HG02588 (cell line): ENCODE data around the gene ATXN7.
A peak's percentile ranks its signal among the peaks of the same experiment; 100 is the strongest.

Experiments used
- ATAC-seq: cut with Tn5 transposase; IDR thresholded peaks from one replicate; pipeline ENCODE4 v1.9.1; 2021; ENCODE audit warnings: mild to moderate bottlenecking, moderate library complexity; ENCODE audit not compliant: unreplicated experiment

Gene ATXN7

DNA sequence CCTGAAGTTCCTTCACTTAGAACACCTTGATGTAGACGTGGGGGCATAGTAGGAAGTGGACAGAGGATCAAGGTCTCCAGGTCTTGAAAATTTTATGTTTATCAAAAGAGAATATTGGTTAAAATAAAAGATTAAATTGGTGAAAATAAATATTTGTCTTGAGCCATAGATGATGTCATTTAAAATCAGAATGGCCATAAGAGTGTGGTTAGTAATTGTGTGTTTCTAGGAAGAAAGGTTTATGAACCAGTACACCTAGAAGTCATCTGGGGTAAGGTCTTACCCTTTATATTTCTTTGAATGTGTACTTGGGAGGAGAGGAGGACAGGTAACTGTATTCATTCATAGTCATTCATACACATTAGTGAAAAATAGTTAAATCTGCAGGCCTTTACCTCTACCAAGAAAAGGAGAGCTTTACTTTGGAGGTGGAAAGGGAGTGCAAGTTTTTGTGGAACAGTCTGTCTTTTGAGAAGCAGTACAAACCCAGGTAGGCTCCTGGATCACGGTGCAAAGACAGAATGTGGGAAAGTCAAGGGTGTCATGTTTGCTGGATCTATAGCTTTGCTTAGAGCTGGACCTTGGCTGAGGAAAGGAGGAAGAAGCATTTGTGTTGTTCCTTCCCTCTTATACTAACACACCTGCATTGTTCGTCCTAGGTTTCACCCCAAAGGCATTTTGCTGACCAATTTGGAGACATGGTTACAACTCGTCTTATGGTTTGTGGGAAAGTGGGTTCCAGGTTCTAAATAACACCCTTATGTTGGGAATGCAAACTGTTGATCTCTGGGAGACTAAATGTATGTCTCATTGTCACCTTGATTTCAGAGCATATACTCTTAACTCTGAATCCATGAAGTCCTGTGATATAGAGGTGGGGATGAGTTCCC lies 42.3 kb downstream of the ATXN7 start:
- no peak for ATAC-seq

DNA sequence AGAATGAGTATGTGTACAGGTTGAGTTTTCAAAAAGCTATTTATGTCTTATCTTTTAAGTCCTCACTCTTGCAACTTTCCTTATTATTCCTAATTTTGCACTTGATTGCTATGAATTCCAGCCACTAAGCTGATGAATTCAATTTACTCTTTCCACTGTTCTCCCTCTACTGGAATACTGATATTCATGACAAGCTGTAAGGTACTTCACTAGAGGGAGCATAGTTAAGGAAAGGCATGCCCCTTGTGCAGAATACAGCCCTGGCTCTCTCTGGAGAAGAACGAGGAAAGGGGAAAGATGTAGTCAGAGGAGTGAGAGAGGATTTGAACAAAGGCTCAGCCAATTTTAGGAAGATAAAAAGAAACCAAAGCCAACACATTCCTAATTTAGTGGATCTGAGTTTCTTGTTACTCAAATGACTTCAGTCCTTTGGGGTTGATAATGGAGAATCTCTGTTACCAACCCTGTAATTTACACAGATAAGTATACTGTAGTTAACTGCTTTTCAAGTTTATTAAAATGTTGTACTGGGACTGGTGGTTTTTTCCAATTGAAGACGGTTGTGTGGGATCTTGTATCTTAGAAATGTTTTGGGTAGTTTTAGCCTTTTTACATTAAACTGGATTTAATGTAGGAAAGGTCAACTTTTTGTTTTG lies 44.5 kb downstream of the ATXN7 start:
- no peak for ATAC-seq

DNA sequence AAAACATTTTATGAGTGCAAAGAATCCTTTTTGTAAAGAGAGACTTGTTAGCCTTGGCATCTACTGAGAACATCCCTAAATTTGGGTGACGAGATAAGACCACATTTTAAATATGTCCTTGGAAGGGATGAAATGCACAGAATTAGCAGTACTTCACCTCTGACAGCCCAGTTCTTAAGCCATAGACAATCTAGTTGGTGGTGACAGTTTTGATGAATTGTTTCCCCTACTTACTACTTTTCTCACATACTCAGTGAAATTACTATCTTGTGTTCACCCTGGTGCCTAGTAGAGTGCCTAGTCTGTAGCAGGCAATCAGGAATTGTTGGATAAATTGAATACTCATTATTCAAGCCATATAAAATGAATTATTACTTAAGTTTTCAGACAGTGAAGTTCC lies 45.1 kb downstream of the ATXN7 start:
- ATAC-seq = no peak

DNA sequence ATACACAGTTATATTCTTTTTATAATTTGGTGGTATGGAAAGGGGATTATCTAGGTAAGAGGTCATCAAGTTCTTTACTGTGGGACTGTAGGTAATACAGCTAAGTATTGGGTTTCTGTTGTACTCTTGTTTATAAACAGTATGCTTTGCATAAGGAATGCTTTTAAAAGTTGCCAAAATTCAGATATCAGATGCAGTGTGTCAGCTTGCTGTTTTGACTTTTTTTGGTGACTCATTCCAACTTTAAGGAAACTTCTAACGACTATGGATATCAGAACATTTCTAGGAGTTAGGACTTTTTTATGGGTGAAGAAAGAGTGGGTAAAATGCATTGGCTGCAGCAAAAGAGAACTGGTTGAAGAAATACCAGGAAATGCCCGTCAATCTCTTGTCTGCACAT lies 45.8 kb downstream of the ATXN7 start:
- ATAC-seq = no peak

DNA sequence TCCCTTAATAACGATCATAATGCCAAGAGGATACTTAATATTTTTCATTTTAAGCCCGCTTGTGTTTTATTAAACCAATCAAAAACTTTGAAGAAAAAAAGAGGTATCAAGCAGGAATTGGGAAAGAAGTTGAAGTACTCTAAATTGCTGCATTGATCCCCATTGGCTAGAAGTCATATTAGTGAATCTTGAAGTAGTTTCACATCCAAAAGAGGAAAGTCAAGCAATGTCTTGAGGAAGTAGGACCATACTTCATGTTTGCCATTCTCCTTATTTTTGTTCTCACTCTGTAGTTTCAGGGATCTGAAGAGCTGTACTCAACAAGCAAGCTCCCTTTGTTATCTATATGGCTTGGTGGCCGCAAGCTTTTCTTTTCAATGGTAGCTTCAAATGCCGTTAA lies 46.3 kb downstream of the ATXN7 start:
- no peak for ATAC-seq

DNA sequence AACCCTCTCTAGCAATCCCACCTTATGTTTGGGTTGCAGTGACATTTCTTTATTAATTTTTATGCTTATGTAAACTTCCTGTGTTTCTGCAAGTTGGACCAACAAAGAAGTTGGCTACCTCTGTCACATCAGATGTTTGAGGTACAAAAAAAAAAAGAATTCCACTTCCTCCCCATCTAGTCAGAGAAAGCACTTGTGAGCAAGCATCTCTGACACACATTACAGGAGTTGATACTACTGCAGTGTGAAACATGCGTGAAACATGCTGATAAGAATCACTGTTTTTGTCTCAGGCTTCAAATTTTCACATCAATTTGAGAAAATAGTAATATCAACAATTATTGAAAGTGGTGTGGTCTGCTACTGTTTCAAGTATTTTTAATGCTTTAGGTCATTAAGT lies 47.2 kb downstream of the ATXN7 start:
- ATAC-seq = no peak

DNA sequence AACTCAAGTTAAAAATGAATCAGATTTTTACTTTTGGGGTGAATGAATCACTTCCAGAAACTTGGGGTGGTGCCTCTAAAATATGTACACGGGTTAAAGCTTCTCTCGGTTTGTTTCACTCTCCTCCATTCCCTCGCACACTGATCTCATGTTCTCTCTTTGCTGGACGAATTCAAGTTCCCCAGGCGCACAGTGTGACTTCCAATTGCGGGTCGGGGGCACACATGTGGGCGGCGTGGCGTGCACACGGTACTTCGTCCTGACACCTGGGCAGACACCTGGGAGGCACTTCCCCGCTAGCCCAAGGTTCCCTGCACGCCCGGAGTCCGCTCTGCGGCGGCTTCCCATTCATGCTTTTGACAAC lies 47.8 kb downstream of the ATXN7 start:
- no peak for ATAC-seq

DNA sequence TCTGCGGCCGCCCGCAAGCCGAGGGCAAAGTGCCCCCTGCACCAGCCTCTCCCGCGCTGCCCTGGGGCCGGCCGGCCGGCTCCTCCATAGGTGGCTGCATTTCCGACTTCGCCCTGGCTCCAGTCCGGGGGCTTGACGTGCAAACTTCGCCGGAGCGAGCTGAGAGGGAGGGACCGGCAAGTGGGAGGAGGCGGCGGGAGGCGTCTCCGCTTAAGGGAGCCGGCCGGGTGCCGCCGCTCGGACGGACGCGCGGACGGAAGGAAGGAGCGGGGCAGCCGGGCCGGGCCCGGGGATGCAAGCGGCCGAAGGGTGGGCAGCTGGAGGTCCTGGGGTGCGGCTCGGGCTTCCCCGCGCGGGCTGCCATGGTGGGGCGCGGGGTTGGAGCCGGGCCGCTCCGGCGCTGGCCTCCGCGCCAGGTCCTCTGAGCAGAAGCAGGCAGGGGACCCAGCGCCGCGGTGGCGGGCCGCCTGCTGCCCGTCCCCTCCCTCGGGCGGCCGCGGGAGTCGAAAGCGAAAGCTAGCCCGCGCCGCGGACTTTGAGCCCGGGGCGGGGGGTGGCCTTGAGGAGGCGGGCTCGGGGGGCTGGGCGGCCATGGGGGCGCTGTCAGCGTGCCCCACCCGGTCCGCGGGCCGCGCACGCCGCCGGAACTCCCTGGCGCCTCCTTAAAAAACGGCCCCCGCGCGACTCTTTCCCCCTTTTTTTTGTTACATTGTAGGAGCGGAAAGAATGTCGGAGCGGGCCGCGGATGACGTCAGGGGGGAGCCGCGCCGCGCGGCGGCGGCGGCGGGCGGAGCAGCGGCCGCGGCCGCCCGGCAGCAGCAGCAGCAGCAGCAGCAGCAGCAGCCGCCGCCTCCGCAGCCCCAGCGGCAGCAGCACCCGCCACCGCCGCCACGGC lies 48.5 kb downstream of the ATXN7 start, which contains the start of gene SCAANT1:
Gene SCAANT1, minus strand, starts transcription at position 511 of the 895 bp plus-strand sequence.
- peak; percentile 73 for ATAC-seq

DNA sequence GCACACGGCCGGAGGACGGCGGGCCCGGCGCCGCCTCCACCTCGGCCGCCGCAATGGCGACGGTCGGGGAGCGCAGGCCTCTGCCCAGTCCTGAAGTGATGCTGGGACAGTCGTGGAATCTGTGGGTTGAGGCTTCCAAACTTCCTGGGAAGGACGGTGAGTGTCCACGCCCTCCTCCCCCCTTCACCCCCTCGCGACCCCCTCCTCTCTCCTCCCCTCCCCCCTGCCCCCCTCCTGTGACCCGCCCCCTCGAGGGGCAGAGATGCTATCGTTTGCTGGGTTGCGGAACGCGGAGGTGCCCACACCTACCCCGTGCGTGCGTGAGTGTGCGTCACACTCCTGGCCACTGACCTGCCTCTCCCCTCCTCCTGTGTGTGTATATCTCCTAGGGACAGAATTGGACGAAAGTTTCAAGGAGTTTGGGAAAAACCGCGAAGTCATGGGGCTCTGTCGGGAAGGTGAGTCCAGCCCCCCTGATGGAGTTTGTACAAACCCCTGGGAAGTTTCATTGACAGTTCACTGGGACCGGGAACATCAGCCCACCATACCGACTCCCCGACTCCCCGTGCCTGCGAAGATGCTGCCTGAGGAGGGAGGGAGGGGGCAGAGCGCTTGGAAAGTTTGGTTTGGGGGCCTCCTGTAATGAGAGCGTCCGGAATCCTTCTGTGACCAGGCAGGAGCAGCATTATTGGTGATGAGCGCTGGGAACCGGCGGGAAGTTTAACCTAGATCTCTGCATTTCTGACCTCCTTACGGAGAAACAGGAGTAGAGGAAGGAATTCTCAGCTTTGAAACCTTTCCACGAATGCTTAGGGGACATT lies 49.3 kb downstream of the ATXN7 start:
- peak; percentile 19 for ATAC-seq

DNA sequence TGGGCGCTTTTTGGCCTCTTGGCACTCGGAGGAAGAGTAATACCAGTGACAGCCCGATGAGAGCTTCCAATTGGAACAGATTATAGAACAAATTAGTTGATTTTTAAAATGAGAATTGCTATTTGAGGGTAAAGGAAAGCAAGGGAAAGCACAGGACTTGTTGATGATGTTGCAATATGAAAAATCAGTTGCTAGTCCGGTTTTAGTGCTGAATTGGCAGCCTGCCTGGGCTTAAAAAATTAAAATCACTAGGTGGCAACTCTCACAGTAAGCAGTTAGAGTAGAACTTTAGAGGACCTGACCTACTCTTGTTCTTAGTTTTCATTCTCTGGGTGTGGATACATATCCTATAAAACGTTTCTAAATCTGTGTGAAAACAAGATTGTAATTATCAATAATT lies 50.6 kb downstream of the ATXN7 start:
- ATAC-seq = no peak

DNA sequence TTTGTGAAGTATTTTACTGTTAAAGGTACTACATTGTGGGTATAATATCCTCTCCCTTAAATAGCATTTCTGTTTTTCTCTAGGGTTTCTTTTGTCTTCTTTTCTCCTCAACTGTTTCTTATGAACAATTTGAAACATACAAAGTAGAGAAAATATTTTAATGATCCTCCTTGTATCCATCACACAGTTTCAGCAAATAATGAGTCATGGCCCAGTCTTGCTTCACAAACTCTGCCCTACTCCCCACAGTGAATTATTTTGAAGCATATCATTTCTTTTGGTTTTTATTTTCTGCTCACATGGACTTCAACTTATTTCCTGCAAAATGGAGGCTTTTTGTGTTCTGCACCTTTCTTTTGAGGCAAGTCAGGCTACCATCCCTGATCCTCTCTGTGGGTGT lies 54.7 kb downstream of the ATXN7 start:
- no peak for ATAC-seq

DNA sequence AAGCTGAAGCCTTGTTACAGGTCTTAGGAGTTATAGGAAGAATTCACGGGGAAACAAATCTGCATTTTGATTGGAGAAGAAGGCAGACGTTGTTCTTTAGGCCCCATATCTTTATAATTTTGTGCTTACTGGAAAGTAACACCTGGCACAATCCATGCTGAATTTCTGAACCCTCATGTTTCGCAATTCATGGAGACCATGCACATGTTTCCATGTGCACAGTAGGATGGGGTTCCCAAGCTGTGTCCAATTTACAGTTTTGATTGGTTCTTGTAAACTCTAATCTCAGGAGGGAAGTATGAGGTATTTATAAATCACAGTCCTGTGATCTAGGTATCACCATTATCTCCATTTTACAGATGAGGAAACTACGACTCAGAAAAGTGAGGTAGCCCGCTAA lies 56.3 kb downstream of the ATXN7 start:
- ATAC-seq = no peak

DNA sequence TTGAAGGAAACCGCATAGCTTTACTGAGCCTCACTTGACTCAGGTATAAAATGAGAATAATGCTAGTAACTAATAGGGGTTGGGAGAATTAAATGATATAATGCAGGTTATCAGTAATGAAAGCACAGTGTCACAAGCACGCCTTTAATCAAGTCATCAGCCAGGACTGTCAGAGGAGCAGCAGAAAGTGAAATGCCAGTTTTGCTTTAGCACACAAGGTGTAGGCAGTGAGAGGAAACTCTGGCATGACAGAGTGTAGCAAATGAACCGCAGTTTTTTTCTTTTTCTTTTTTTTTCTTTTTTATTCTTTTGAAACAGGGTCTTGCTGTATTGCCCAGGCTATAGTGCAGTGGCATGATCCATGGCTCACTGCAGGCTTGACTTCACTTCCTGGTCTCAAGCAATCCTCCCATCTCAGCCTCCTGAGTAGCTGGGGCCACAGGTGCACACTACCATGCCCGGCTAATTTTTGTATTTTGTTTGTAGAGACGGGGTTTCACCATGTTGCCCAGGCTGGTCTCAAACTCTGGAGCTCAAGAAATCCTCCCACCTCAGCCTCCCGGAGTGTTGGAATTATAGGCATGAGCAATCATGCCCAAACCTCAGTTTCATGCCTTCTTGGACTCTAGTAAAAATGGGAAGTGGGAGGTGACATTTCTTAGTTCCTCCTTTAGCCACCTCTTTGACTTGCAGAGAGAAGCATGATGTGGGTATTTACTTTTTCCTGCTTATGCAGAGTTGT lies 58.2 kb downstream of the ATXN7 start:
- peak; percentile 78 for ATAC-seq

DNA sequence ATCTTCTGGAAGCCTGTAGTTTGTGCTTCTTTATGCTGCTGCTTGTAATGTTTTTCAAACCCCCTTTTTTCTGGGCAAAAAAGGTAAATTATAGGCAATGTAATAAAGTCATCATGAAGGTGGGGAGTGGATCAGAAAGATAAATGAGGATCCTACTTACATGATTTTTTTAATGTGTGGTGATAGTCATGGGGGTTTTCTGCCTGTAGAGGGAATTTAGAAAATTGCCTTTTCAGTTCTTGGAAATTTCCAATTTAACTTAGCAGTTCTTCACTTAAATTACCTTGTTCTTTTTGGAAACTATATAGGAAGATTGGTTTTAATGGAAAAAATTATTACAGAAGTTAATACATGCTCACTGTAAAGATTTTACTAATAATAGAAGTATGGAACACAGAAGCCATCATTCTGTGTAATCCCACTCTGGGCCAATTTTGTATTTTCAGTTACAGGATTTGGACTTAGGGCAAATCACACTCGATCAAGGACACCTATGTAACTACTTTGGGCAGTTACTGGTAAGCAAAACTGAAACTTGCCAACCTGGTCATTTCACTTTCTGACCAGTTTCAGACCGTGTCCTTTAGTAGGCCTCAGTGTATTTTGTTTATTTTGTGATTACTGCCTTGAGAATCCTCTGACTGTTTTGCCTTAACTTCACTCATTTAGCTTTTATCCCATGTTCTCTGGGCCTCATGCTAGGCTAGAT lies 59.0 kb downstream of the ATXN7 start:
- ATAC-seq = no peak

DNA sequence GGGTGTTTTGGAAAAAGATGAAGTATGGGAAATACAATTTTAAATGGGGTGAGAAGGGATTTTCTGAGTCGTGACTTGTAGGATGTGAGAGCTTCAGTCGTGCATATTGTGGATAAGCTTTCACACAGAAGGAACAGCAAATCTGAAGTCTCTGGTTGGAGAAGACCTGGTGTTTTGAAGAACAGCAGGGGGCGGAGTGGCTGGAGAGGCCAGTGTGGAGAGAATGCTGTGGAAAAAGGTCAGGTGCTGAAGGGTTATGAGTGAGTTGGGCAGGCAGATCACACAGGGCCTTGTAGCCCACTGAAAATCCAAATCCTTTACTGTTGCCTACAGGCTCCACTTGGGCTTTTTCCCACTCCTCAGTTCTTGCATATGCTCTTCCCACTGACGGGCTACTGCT lies 62.6 kb downstream of the ATXN7 start:
- no peak for ATAC-seq

DNA sequence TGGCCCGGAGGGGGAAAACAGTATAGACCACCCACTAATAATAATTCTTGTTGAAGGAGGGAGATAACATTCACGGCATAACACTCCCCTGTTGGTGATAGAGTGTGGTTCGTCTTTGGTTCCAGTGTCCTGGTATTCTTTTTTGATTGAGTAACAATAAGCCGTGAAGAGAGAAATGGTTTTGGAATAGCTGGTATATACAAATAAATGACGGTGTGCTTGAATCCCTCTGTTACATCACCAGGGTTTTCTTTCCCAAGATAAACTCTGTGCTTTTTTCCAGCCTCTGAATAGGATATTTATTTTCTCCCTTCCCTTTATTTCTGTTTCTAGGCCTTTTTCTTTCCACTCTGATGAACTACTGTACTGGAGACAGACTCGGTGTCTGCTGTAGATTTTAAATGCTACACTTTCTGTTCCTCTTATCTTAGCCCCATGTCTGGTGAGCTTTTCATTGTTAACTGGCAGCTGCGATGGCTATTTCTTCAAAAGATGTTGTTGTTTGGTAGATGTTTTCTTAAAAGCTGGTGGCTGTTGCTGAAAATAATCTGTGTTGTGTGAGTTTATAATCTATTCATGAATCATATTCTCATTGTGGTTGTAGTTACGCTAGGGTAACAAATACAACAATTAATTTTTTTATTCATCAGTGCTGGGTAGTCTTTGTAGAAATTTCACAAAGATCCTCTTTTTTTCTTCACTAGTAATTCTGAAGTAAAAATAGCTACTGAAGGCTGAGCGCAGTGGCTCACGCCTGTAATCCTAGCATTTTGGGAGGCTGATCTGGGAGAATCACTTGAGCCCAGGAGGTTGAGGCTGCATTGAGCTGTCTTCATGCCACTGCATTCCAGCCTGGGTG lies 64.0 kb downstream of the ATXN7 start:
- ATAC-seq = peak; percentile 67

DNA sequence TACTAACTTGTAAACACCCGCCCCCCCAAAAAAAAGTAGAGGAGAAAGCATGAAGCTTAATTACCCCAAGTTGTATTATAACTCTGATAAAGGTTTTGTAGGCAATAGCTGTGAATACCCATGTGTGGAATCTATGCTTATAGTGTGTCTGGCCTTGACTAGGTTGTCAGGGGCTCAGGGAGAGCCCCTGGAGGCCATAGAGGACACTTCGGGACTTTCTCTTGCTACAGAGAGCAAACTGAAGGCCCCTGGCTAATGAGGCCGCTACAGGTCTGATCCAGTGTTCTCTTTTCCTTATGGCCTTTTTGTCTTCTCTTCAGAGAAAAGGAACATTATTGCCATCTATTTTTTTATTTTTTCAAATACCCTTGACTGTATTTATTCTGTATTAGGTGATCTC lies 67.6 kb downstream of the ATXN7 start:
- no peak for ATAC-seq

DNA sequence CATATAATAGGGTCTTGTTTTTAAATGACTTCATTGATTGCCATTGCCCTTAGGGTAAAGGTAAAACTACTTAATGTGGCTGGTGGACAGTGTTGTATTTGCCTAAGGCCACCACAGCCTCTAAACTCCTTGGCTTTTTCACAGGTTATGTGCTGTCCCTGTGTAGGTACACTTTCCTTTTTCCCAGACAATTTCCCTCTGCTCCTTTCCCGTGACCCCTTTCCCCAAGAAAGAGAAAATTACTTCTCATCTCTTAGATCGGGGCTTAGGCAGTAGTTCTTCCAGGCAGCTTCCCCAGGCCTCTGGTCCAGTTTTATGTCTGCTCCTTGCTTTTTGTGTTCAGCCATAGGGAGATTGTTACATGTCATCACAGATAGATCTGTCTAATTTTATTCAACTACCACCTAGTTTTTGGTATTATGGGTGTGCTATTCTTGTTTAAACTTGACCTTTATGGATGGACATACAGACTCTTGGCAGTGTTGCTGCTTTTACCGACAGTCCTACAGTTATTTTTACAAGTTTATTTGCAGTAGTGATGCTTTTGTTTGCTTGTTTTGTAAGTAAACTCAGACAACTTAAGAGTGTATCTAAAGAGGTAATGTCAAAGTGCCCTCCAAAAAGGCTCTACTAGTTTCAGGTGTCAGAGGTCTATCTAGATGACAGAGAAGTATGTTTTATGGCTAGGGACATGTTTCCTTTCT lies 69.0 kb downstream of the ATXN7 start:
- no peak for ATAC-seq
